Measurements from ENCODE around the gene GINS3. TPM values are rescaled to one million over a fixed set of nuclear protein-coding genes. Genes with fewer than 3 reads are reported as not detected.
"Not testable (repeated sequence)": the region's sequence is repeated elsewhere in the genome, so short reads cannot be mapped to it uniquely, and the experiment has no call there.

The GINS3 gene
- total RNA-seq, 4 donors from 2014 or later = 1.5 to 5.8 (median 3.4) TPM

DNA sequence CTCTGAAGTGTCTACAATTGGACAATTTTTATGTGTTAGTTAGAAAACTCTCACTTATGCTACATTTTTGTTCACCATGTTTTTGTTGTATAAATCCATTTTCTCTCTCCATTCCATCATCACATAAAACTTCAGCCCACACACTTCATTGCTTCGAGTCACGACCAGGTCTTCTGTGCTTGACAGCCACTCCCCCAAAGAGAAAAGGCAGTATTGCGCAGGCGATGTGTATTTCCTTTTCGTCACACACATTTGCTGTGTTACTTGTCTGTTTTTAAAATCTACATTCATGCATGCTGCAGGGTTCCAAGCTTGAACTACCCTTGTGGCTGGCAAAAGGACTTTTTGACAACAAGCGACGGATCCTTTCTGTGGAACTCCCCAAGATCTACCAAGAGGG, 10.5 kb downstream of the GINS3 start:
- no peak overlapping the region for H3K27ac ChIP-seq
- H3K4me1 ChIP-seq = no peaks in the 10 kb centered on the region
- no peak overlapping the region for H3K4me3 ChIP-seq (replicated peaks in 1 of 3)
- intact Hi-C loops (cut with DNase I) = no loop called here
- no peak for DNase-seq
- WGBS, 2 donors = 94% methylated on average over 7 of the region's 7 CpGs
- no peaks in the 10 kb centered on the region for H3K36me3 ChIP-seq
- no peaks in the 10 kb centered on the region for H3K27me3 ChIP-seq
- TF ChIP-seq POLR2A (IDR thresholded peaks at IDR 0.05) (no peak), CTCF (IDR thresholded peaks at IDR 0.05) (no peak)
- no peaks in the 10 kb centered on the region for H3K9me3 ChIP-seq

GRCh38 chr16:58409316-58409973, 17.2 kb downstream of the GINS3 start:
- TF ChIP-seq POLR2A (IDR thresholded peaks at IDR 0.05) = no peak
- TF ChIP-seq CTCF (IDR thresholded peaks at IDR 0.05) = no peak
- Histone ChIP-seq H3K4me1 (peaks cover 6 to 13% of the 10 kb centered on the region in 2 donors), H3K4me3 (replicated peaks in 1 of 3) (no peak overlapping the region), H3K27ac (peak overlapping the region in 2 of 3 donors; percentile 47 to 58), H3K36me3 (no peaks in the 10 kb centered on the region), H3K27me3 (no peaks in the 10 kb centered on the region), H3K9me3 (no peaks in the 10 kb centered on the region)
- intact Hi-C loops (cut with DNase I) = no loop called here
- DNase-seq = peak; percentile 83 to 87
- 39 to 42% methylated on average over 6 of the region's 6 CpGs for WGBS, 2 donors

- Histone ChIP-seq H3K27ac (no peak overlapping the region), H3K27me3 (no peaks in the 10 kb centered on the region), H3K36me3 (no peaks in the 10 kb centered on the region), H3K4me1 (peaks cover 6 to 13% of the 10 kb centered on the region in 2 donors), H3K4me3 (replicated peaks in 1 of 3) (no peak overlapping the region), H3K9me3 (no peaks in the 10 kb centered on the region)
- intact Hi-C loops (cut with DNase I) = no loop called here
- 97% methylated on average over 2 of the region's 2 CpGs for WGBS, 2 donors
- TF ChIP-seq CTCF (IDR thresholded peaks at IDR 0.05) (no peak), POLR2A (IDR thresholded peaks at IDR 0.05) (no peak)
- no peak for DNase-seq
Observed at GRCh38 chr16:58411336-58411735, 19.1 kb downstream of the GINS3 start.

GRCh38 chr16:58411736-58412614, 19.7 kb downstream of the GINS3 start:
- Histone ChIP-seq H3K36me3 (no peaks in the 10 kb centered on the region), H3K9me3 (no peaks in the 10 kb centered on the region), H3K27me3 (no peaks in the 10 kb centered on the region), H3K27ac (no peak overlapping the region), H3K4me1 (peaks cover 6 to 13% of the 10 kb centered on the region in 2 donors), H3K4me3 (replicated peaks in 1 of 3) (no peak overlapping the region)
- intact Hi-C loops (cut with DNase I) = no loop called here
- TF ChIP-seq CTCF (IDR thresholded peaks at IDR 0.05) = no peak
- no peak for TF ChIP-seq POLR2A (IDR thresholded peaks at IDR 0.05)
- no peak for DNase-seq
- 90 to 92% methylated on average over 7 of the region's 7 CpGs for WGBS, 2 donors

- H3K9me3 ChIP-seq; H3K27me3 ChIP-seq; intact Hi-C loops (cut with DNase I); H3K4me3 ChIP-seq (replicated peaks in 1 of 3); DNase-seq; H3K27ac ChIP-seq; H3K36me3 ChIP-seq: not testable (repeated sequence)
- WGBS, 2 donors = 91 to 94% methylated on average over 5 of the region's 5 CpGs
- H3K4me1 ChIP-seq = peaks cover 6 to 13% of the 10 kb centered on the region in 2 donors
Observed at GRCh38 chr16:58412615-58412970, 20.3 kb downstream of the GINS3 start.
